Measurements from ENCODE around the gene MOGAT3. TPM values are rescaled to one million over a fixed set of nuclear protein-coding genes. Genes with fewer than 3 reads are reported as not detected.

MOGAT3 gene
- total RNA-seq, 1 experiment from 2014 or later, result 0.15 TPM

GRCh38 chr7:101234636-101235035, 33.8 kb upstream of the MOGAT3 start:
- Mint-ChIP-seq H3K4me3 (peak overlapping the region; percentile 4 to 46; a peak in 2 of 5 replicates), H3K36me3 (ENCODE audit: insufficient read depth in 1 of 3, low read depth in 3 of 3) (peaks cover 0 to 22% (median 0%) of the 10 kb centered on the region in 3 experiments; a peak in 4 of 7 replicates), H3K9me3 (no peaks in the 10 kb centered on the region), H3K27ac (peak overlapping the region in 1 of 3 experiments; percentile 20; a peak in 1 of 7 replicates), H3K27me3 (ENCODE audit: low read depth) (no peaks in the 10 kb centered on the region), H3K4me1 (peaks cover 21 to 39% of the 10 kb centered on the region in 2 experiments)
- H4K8ac ChIP-seq (replicated peaks; ENCODE audit: insufficient read length, low read depth, low read length), result no peak overlapping the region
- H3K27ac ChIP-seq (ENCODE audit: insufficient read length, low read depth, low read length), result no peak overlapping the region
- H3K79me1 ChIP-seq (ENCODE audit: insufficient read depth, low read depth, low read length, poor library complexity, severe bottlenecking), result no peaks in the 10 kb centered on the region
- H3K9me3 ChIP-seq (ENCODE audit: control insufficient read depth, low read depth, low read length), result no peaks in the 10 kb centered on the region
- TF ChIP-seq CTCF (conservative IDR thresholded peaks at IDR 0.05), result no peak
- H3K4ac ChIP-seq (ENCODE audit: low read depth, low read length), result no peak overlapping the region
- no peak overlapping the region for H3K23ac ChIP-seq (ENCODE audit: insufficient read length, low read depth, low read length)
- no peak overlapping the region for H2BK15ac ChIP-seq (ENCODE audit: low read depth, low read length)
- no peaks in the 10 kb centered on the region for H3K79me2 ChIP-seq (ENCODE audit: insufficient read depth, low read length)
- no peak for DNase-seq
- 0 out of 2 replicates have a peak, but pooled peaks cover 3% of the 10 kb centered on the region for H3K4me1 ChIP-seq (ENCODE audit: insufficient read depth, low read length)
- H3K18ac ChIP-seq (ENCODE audit: insufficient read length, low read depth, low read length), result no peak overlapping the region
- no peak overlapping the region for H3K4me2 ChIP-seq (ENCODE audit: insufficient read depth, insufficient read length, low read length)
- H3K14ac ChIP-seq (ENCODE audit: insufficient read depth, low read length), result no peak overlapping the region
- no peak overlapping the region for H2AK5ac ChIP-seq (ENCODE audit: insufficient read length, low read length)
- no peak overlapping the region for H3T11ph ChIP-seq (ENCODE audit: low read length)
- WGBS (ENCODE audit: extremely low coverage, insufficient read length, low lambda C conversion rate), result no CpG with 5 or more reads among the region's 5 CpGs
- H3K23me2 ChIP-seq (ENCODE audit: insufficient read length, low read depth, low read length, poor library complexity, severe bottlenecking), result no peaks in the 10 kb centered on the region
- H4K5ac ChIP-seq (ENCODE audit: insufficient read length, low read depth, low read length), result no peak overlapping the region
- H2BK20ac ChIP-seq (ENCODE audit: low read depth, low read length, poor library complexity, severe bottlenecking), result no peak overlapping the region
- H2BK5ac ChIP-seq (ENCODE audit: insufficient read length, low read length), result no peak overlapping the region
- H4K20me1 ChIP-seq (ENCODE audit: control insufficient read depth, insufficient read depth, insufficient read length), result no peaks in the 10 kb centered on the region
- H4K91ac ChIP-seq (ENCODE audit: insufficient read length, low read depth, low read length), result no peak overlapping the region
- H3K56ac ChIP-seq (ENCODE audit: insufficient read length, low read depth, low read length), result no peak overlapping the region
- H2BK120ac ChIP-seq (ENCODE audit: low read depth, low read length, poor library complexity, severe bottlenecking), result no peak overlapping the region
- no peak overlapping the region for H2AFZ ChIP-seq (ENCODE audit: low read length)
- no peak overlapping the region for H2BK12ac ChIP-seq (ENCODE audit: insufficient read length, low read depth, low read length)
- no peak overlapping the region for H3K9ac ChIP-seq (ENCODE audit: extremely low read depth, insufficient read length, low read length)
- H3K27me3 ChIP-seq (ENCODE audit: insufficient read depth, low read length), result no peaks in the 10 kb centered on the region
